HG03108 (cell line): ENCODE data around the gene MELTF.

ENCODE experiments used
- ATAC-seq: cut with Tn5 transposase; IDR thresholded peaks from one replicate; pipeline ENCODE4 v1.9.1; 2021; ENCODE audit warnings: moderate library complexity; ENCODE audit not compliant: unreplicated experiment

Gene MELTF

GRCh38 chr3:196995027-196995426 lies 34.6 kb downstream of the MELTF start:
- ATAC-seq: no peak

GRCh38 chr3:196994056-196994455 lies 35.6 kb downstream of the MELTF start:
- ATAC-seq: no peak

- no peak for ATAC-seq
These were observed 37.1 kb downstream of the MELTF start for GRCh38 chr3:196992461-196993065.

- ATAC-seq: no peak
These were observed 37.8 kb downstream of the MELTF start for GRCh38 chr3:196991581-196992460.

GRCh38 chr3:196990601-196991007 lies 39.0 kb downstream of the MELTF start:
- ATAC-seq: no peak

- ATAC-seq: no peak
These were observed 39.8 kb downstream of the MELTF start for GRCh38 chr3:196989721-196990262.

- ATAC-seq: no peak
These were observed 41.2 kb downstream of the MELTF start for GRCh38 chr3:196988241-196989029.

GRCh38 chr3:196987022-196987421 lies 42.6 kb downstream of the MELTF start:
- ATAC-seq: no peak

- no peak for ATAC-seq
These were observed 43.4 kb downstream of the MELTF start for GRCh38 chr3:196985954-196986885.

GRCh38 chr3:196985298-196985697 lies 44.3 kb downstream of the MELTF start:
- ATAC-seq: no peak

GRCh38 chr3:196983186-196983585 lies 46.4 kb downstream of the MELTF start:
- ATAC-seq: no peak

GRCh38 chr3:196981657-196982056 lies 48.0 kb downstream of the MELTF start:
- no peak for ATAC-seq

GRCh38 chr3:196979545-196979944 lies 50.1 kb downstream of the MELTF start:
- ATAC-seq: no peak

- no peak for ATAC-seq
These were observed 52.7 kb downstream of the MELTF start for GRCh38 chr3:196976941-196977340.

GRCh38 chr3:196975349-196975748 lies 54.3 kb downstream of the MELTF start:
- no peak for ATAC-seq

GRCh38 chr3:196974661-196975060 lies 55.0 kb downstream of the MELTF start:
- ATAC-seq: no peak

- no peak for ATAC-seq
These were observed 58.4 kb downstream of the MELTF start for GRCh38 chr3:196971094-196971698.

GRCh38 chr3:196970547-196971093 lies 59.0 kb downstream of the MELTF start:
- ATAC-seq: no peak
